ENCODE data around the gene RPS27L.

Gene RPS27L

GRCh38 chr15:63157118-63157843 lies at the start of gene RPS27L:
TSS of gene RPS27L (minus strand) at chr15:63157477. CDS start at chr15:63157405, 72 bp downstream.
- DNase-seq, result peak; percentile 87

GRCh38 chr15:63206079-63206478 lies 48.8 kb upstream of the RPS27L start:
- no peak for DNase-seq

- DNase-seq, result peak; percentile 51
These were observed 46.3 kb upstream of the RPS27L start for GRCh38 chr15:63203451-63204090.

- DNase-seq, result no peak
These were observed 45.6 kb upstream of the RPS27L start for GRCh38 chr15:63202861-63203260.

- no peak for DNase-seq
These were observed 43.4 kb upstream of the RPS27L start for GRCh38 chr15:63200464-63201249.

GRCh38 chr15:63198371-63199250 lies 41.3 kb upstream of the RPS27L start:
- DNase-seq, result no peak

GRCh38 chr15:63197626-63198025 lies 40.3 kb upstream of the RPS27L start:
- DNase-seq, result no peak

- no peak for DNase-seq
These were observed 39.6 kb upstream of the RPS27L start for GRCh38 chr15:63196842-63197241.

- DNase-seq, result no peak
These were observed 38.3 kb upstream of the RPS27L start for GRCh38 chr15:63195569-63196015.

GRCh38 chr15:63194880-63195568 lies 37.7 kb upstream of the RPS27L start:
- no peak for DNase-seq

- DNase-seq, result no peak
These were observed 37.0 kb upstream of the RPS27L start for GRCh38 chr15:63194302-63194701.

GRCh38 chr15:63192619-63193206 lies 35.4 kb upstream of the RPS27L start:
- DNase-seq, result no peak

- peak; percentile 32 for DNase-seq
These were observed 34.8 kb upstream of the RPS27L start for GRCh38 chr15:63191895-63192618.

- DNase-seq, result no peak
These were observed 33.7 kb upstream of the RPS27L start for GRCh38 chr15:63190769-63191649.

GRCh38 chr15:63189941-63190768 lies 32.9 kb upstream of the RPS27L start:
- no peak for DNase-seq

- DNase-seq, result peak; percentile 99
These were observed 31.9 kb upstream of the RPS27L start, which contains the start of gene RAB8B for GRCh38 chr15:63188926-63189871. TSS of gene RAB8B (plus strand) at chr15:63189606. CDS start at chr15:63189625, 19 bp downstream.

GRCh38 chr15:63188247-63188925 lies 31.1 kb upstream of the RPS27L start:
- no peak for DNase-seq

Measured in activated CD8-positive, alpha-beta memory T cell treated with anti-CD3 and anti-CD28 coated beads, Interleukin-2, amount 50 U/mL, for 4 hours (primary cell).